ENCODE measurements around the gene PROCR. TPM values are rescaled to one million over a fixed set of nuclear protein-coding genes. Genes with fewer than 3 reads are reported as not detected.
"Not testable (repeated sequence)": the region's sequence is repeated elsewhere in the genome, so short reads cannot be mapped to it uniquely, and the experiment has no call there.

Gene PROCR
- total RNA-seq, 3 donors from 2014 or later = 6.1 to 15.0 (median 11.7) TPM

GRCh38 chr20:35150846-35151579, 20.9 kb upstream of the PROCR start:
- TF ChIP-seq, protein P1, sequence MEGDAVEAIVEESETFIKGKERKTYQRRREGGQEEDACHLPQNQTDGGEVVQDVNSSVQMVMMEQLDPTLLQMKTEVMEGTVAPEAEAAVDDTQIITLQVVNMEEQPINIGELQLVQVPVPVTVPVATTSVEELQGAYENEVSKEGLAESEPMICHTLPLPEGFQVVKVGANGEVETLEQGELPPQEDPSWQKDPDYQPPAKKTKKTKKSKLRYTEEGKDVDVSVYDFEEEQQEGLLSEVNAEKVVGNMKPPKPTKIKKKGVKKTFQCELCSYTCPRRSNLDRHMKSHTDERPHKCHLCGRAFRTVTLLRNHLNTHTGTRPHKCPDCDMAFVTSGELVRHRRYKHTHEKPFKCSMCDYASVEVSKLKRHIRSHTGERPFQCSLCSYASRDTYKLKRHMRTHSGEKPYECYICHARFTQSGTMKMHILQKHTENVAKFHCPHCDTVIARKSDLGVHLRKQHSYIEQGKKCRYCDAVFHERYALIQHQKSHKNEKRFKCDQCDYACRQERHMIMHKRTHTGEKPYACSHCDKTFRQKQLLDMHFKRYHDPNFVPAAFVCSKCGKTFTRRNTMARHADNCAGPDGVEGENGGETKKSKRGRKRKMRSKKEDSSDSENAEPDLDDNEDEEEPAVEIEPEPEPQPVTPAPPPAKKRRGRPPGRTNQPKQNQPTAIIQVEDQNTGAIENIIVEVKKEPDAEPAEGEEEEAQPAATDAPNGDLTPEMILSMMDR (IDR thresholded peaks at IDR 0.05) = no peak
- Histone ChIP-seq H3K36me3 (ENCODE audit: low read depth) (no peaks in the 10 kb centered on the region), H3K4me1 (ENCODE audit: low read depth) (no peaks in the 10 kb centered on the region), H3K9me3 (no peaks in the 10 kb centered on the region), H3K4me3 (no peak overlapping the region)
- DNase-seq (no peak), ATAC-seq (no peak)
- intact Hi-C loops (cut with DNase I, micrococcal nuclease) = no loop called here

DNA sequence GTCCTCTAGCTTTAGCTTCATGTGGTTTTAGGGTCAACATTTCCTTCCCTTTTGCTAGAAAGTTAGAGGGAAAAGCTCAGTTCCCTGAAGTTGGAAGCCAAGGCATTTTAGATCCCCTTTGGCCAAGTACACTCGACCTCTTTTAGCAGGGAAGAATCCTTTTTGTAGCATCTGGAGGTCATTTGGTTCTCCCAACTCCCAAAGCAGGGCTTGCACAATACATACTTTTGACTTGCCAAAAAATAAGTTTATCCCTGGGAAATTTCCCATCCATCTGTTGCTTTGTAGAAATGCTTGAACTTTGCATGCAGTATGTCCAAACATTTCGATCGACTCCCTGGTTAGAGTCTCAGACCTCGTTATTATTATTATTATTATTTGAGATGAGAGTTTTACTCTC, 20.1 kb upstream of the PROCR start:
- TF ChIP-seq, protein P1 (IDR thresholded peaks at IDR 0.05) = no peak
- no peak for DNase-seq
- no peaks in the 10 kb centered on the region for H3K36me3 ChIP-seq (ENCODE audit: low read depth)
- H3K4me3 ChIP-seq = no peak overlapping the region
- H3K4me1 ChIP-seq (ENCODE audit: low read depth) = no peaks in the 10 kb centered on the region
- no peaks in the 10 kb centered on the region for H3K9me3 ChIP-seq
- intact Hi-C loops (cut with DNase I, micrococcal nuclease) = no loop called here
- ATAC-seq = no peak

- ATAC-seq (no peak), DNase-seq (no peak)
- intact Hi-C loops (cut with DNase I, micrococcal nuclease) = no loop called here
- H3K4me1 ChIP-seq (ENCODE audit: low read depth) = no peaks in the 10 kb centered on the region
- H3K4me3 ChIP-seq = no peak overlapping the region
- no peaks in the 10 kb centered on the region for H3K36me3 ChIP-seq (ENCODE audit: low read depth)
- TF ChIP-seq, protein P1 (IDR thresholded peaks at IDR 0.05) = no peak
- no peaks in the 10 kb centered on the region for H3K9me3 ChIP-seq
These were observed 15.9 kb upstream of the PROCR start for GRCh38 chr20:35155936-35156335.

GRCh38 chr20:35156978-35157377, 14.9 kb upstream of the PROCR start:
- TF ChIP-seq, protein P1 (IDR thresholded peaks at IDR 0.05) = no peak
- Histone ChIP-seq H3K9me3 (no peaks in the 10 kb centered on the region), H3K4me1 (ENCODE audit: low read depth) (no peaks in the 10 kb centered on the region), H3K36me3 (ENCODE audit: low read depth) (no peaks in the 10 kb centered on the region), H3K4me3 (no peak overlapping the region)
- ATAC-seq (no peak), DNase-seq (no peak)
- intact Hi-C loops (cut with DNase I, micrococcal nuclease) = no loop called here

- H3K4me1 ChIP-seq (ENCODE audit: low read depth); ATAC-seq; DNase-seq; H3K9me3 ChIP-seq; H3K36me3 ChIP-seq (ENCODE audit: low read depth); H3K4me3 ChIP-seq; intact Hi-C loops (cut with DNase I, micrococcal nuclease): not testable (repeated sequence)
These were observed 11.5 kb upstream of the PROCR start for GRCh38 chr20:35160341-35160740.

GRCh38 chr20:35164531-35164930, 7.3 kb upstream of the PROCR start:
- DNase-seq; H3K9me3 ChIP-seq; ATAC-seq; H3K4me1 ChIP-seq (ENCODE audit: low read depth); intact Hi-C loops (cut with DNase I, micrococcal nuclease); H3K36me3 ChIP-seq (ENCODE audit: low read depth); H3K4me3 ChIP-seq: not testable (repeated sequence)

Measured in mucosa of descending colon (tissue), 3 donors.